ENCODE results near the gene COPS7B. TPM values are rescaled to one million over a fixed set of nuclear protein-coding genes. Genes with fewer than 3 reads are reported as not detected.

Gene COPS7B
- total RNA-seq, 1 experiment from 2014 or later: 41.5 TPM

DNA sequence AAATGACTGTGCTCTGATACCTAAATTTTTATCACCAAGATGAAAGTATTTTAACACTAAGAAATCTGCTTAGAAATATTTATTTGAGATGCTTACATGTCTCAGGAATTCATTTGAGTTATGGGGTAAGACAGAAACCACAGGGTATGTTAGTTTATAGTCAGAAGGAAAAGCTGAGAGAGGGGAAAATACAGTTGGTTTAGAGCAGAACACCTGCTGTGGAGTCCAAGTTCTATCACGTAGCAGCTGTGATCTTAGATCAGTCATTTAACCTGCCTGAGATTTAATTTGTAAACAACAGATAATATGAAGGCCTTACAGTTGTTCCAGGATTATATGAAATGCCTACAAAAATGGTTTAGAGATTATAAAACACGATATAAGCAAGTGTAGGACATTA lies 34.2 kb upstream of the COPS7B start:
- ChIA-PET CTCF (no interaction called here), POLR2A (interaction anchor here (0.6 kb wide), 1 partner anchor 32 kb away, joined by 3 read pairs; no protein-coding TSS in a partner anchor)
- TF ChIP-seq CTCF (IDR thresholded peaks at IDR 0.05; ENCODE audit: unreplicated experiment): no peak
- Mint-ChIP-seq H3K27ac (ENCODE audit: low read depth, unreplicated experiment) (no peak overlapping the region), H3K4me1 (ENCODE audit: insufficient read depth, unreplicated experiment) (no peaks in the 10 kb centered on the region), H3K27me3 (ENCODE audit: insufficient read depth, unreplicated experiment) (no peaks in the 10 kb centered on the region), H3K4me3 (ENCODE audit: unreplicated experiment) (no peak overlapping the region), H3K36me3 (ENCODE audit: insufficient read depth, unreplicated experiment) (no peaks in the 10 kb centered on the region), H3K9me3 (ENCODE audit: unreplicated experiment) (no peaks in the 10 kb centered on the region)
- no TSS peak for BruUV-seq (replicated peaks)
- no peak for DNase-seq (ENCODE audit: unreplicated experiment)
- intact Hi-C loops (cut with micrococcal nuclease): no loop called here

DNA sequence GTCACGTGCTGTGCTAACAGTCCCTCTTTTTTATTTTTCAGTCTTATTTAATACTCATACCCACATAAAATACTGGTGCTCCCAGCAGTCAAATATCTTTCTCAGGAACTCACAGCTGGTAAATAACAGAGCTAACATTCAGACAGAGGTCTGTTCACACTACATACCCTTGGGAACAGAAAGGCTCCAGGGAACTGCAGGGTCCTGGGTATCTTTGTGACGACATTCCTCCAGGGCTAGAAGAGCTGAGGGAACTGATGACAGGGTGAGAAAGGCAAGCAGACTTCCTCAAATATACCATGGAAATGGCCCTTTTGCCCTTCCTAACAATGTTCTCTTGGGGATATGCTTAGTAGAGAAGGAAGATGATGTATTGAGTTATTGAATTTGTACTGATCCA lies 24.5 kb upstream of the COPS7B start:
- intact Hi-C loops (cut with micrococcal nuclease): no loop called here
- no peak for TF ChIP-seq CTCF (IDR thresholded peaks at IDR 0.05; ENCODE audit: unreplicated experiment)
- BruUV-seq (replicated peaks): no TSS peak
- Mint-ChIP-seq H3K9me3 (ENCODE audit: unreplicated experiment) (no peaks in the 10 kb centered on the region), H3K27ac (ENCODE audit: low read depth, unreplicated experiment) (no peak overlapping the region), H3K4me3 (ENCODE audit: unreplicated experiment) (no peak overlapping the region), H3K36me3 (ENCODE audit: insufficient read depth, unreplicated experiment) (no peaks in the 10 kb centered on the region), H3K27me3 (ENCODE audit: insufficient read depth, unreplicated experiment) (no peaks in the 10 kb centered on the region), H3K4me1 (ENCODE audit: insufficient read depth, unreplicated experiment) (no peaks in the 10 kb centered on the region)
- CTCF ChIA-PET: interaction anchor here (0.6 to 0.7 kb wide), 2 partner anchors 16 to 23 kb away, joined by 3 read pairs; no protein-coding TSS in a partner anchor
- POLR2A ChIA-PET: no interaction called here
- no peak for DNase-seq (ENCODE audit: unreplicated experiment)

DNA sequence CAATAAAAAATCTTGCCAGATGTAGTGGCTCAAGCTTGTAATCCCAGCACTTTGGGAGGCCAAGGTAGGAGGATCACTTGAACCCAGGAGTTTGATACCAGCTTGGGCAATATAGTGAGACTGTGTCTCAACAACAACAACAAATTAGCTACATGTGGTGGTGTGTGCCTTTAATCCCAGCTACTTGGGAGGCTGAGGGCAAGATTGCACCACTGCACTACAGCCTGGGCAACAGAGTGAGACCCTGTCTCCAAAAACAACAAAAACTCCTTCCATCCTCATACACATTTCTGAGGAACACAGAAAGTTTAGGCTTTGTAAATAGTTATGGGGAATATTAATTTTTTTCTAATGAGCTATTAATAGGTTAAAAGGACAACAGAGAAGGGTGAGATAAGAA lies 22.1 kb upstream of the COPS7B start:
- POLR2A ChIA-PET: interaction anchor here (1.3 kb wide), 1 partner anchor 22 kb away, joined by 4 read pairs; the partner anchor contains the start of gene COPS7B

DNA sequence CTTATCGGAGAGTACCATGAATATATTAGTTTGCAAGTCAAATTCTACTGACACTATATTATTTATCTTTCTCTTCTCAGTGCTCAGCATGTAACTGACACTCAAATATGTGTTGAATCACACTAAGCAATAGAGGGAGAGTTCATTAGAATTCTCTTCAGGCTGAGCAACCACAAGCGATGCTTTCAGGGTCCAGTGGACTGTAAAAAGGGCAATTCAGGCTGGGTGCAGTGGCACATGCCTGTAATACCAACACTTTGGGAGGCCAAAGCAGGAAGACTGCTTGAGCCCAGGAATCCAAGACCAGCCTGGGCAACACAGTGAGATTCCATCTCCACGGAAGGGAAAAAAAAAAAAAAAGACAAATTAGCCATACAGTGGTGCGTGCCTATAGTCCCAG lies 21.5 kb upstream of the COPS7B start:
- intact Hi-C loops (cut with micrococcal nuclease): no loop called here
- no TSS peak for BruUV-seq (replicated peaks)
- Mint-ChIP-seq H3K9me3 (ENCODE audit: unreplicated experiment) (no peaks in the 10 kb centered on the region), H3K27me3 (ENCODE audit: insufficient read depth, unreplicated experiment) (no peaks in the 10 kb centered on the region), H3K36me3 (ENCODE audit: insufficient read depth, unreplicated experiment) (no peaks in the 10 kb centered on the region), H3K4me3 (ENCODE audit: unreplicated experiment) (no peak overlapping the region), H3K27ac (ENCODE audit: low read depth, unreplicated experiment) (no peak overlapping the region), H3K4me1 (ENCODE audit: insufficient read depth, unreplicated experiment) (peaks cover 3% of the 10 kb centered on the region)
- ChIA-PET CTCF (interaction anchor here (1.0 kb wide), 1 partner anchor 36 kb away, joined by 4 read pairs; no protein-coding TSS in a partner anchor), POLR2A (no interaction called here)
- TF ChIP-seq CTCF (IDR thresholded peaks at IDR 0.05; ENCODE audit: unreplicated experiment): no peak
- no peak for DNase-seq (ENCODE audit: unreplicated experiment)

More for the DNA sequence above, 22.1 kb upstream of the COPS7B start:
- Mint-ChIP-seq H3K36me3 (ENCODE audit: insufficient read depth, unreplicated experiment) (no peaks in the 10 kb centered on the region), H3K9me3 (ENCODE audit: unreplicated experiment) (no peaks in the 10 kb centered on the region), H3K27ac (ENCODE audit: low read depth, unreplicated experiment) (no peak overlapping the region), H3K27me3 (ENCODE audit: insufficient read depth, unreplicated experiment) (no peaks in the 10 kb centered on the region), H3K4me3 (ENCODE audit: unreplicated experiment) (no peak overlapping the region), H3K4me1 (ENCODE audit: insufficient read depth, unreplicated experiment) (peaks cover 3% of the 10 kb centered on the region)
- CTCF ChIA-PET: interaction anchor here (0.6 to 1.0 kb wide), 2 partner anchors 13 to 37 kb away, joined by 4 read pairs; no protein-coding TSS in a partner anchor
- no peak for DNase-seq (ENCODE audit: unreplicated experiment)
- no peak for TF ChIP-seq CTCF (IDR thresholded peaks at IDR 0.05; ENCODE audit: unreplicated experiment)
- no TSS peak for BruUV-seq (replicated peaks)
- intact Hi-C loops (cut with micrococcal nuclease): no loop called here
